Right ventricle myocardium superior (tissue), 1 donor: ENCODE data around the gene KLHL17. TPM values are rescaled to one million over a fixed set of nuclear protein-coding genes. Genes with fewer than 3 reads are reported as not detected.

Experiments used
- ATAC-seq: fragments of 200-7000 bp; cut with Tn5 transposase; one replicate; pipeline ENCODE4 v1.9.1; 2020; ENCODE audit warnings: mild to moderate bottlenecking; ENCODE audit not compliant: poor library complexity
- DNase-seq: peaks from one replicate; pipeline ENCODE4 v3.0.0-alpha.2; 2020
- intact Hi-C: fragments of 100-400 bp; cut with DNase I; formaldehyde crosslinking; loops from one replicate; pipeline ENCODE4 v1.11.2; 2022
- total RNA-seq: library from RNA; stranded (reverse); fragmentation: NEBNext Ultra II Directional; extraction: Animal tissue kit (Norgen Biotek cat#: 25700); gene quantifications from one replicate; pipeline ENCODE4 v1.2.1, GENCODE V29; 2021
- donor health status: DM: no; HTN: yes; CAD: no; lungs with severe emphysema.

Gene KLHL17
- total RNA-seq, 1 donor from 2014 or later, result 5.6 TPM

DNA sequence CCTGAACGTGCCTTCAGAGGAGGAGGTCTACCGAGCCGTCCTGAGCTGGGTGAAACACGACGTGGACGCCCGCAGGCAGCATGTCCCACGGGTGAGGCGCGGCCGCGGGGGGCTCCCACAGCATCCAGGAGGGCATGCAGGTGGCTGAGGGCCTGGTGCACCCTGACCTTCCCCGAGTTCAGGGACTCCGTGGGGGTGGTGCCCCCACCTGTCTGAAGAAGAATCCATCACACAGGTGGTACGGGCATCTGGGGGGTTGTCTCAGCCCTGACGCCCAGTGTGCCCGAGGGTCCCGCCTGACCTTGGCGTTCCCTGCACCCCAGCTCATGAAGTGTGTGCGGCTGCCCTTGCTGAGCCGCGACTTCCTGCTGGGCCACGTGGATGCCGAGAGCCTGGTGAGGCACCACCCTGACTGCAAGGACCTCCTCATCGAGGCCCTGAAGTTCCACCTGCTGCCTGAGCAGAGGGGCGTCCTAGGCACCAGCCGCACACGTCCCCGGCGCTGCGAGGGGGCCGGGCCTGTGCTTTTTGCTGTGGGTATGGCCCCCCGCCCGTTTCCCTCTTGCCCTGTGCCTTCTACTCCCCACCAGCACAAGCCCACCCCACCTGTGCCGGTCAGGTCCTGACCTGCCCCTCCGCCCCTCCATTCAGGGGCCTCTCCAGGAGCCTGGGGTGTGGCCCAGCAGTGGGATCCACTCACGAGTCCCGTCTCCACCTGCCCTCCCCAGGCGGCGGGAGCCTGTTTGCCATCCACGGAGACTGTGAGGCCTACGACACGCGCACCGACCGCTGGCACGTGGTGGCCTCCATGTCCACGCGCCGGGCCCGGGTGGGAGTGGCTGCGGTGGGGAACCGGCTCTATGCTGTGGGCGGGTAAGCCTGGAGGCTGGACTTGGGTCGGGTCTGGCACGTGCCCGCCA is 2.3 kb downstream of the KLHL17 start:
- DNase-seq, result no peak

DNA sequence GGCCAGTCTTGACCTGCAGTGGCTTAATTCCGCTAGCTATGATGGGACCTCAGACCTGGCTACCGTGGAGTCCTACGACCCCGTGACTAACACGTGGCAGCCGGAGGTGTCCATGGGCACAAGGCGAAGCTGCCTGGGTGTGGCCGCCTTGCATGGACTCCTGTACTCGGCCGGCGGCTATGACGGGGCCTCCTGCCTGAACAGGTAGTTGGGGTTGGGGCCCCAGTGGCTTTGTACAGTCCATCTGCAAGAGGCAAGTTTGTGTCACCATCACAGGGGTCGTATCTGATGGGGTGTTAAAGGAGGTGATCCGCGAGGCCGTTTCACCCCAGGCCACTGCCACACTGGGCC is 2.9 kb downstream of the KLHL17 start:
- intact Hi-C loops, result no loop called here
- DNase-seq, result no peak
- ATAC-seq, result no peak

More for the DNA sequence above, 2.3 kb downstream of the KLHL17 start:
- intact Hi-C loops, result no loop called here
- no peak for ATAC-seq

DNA sequence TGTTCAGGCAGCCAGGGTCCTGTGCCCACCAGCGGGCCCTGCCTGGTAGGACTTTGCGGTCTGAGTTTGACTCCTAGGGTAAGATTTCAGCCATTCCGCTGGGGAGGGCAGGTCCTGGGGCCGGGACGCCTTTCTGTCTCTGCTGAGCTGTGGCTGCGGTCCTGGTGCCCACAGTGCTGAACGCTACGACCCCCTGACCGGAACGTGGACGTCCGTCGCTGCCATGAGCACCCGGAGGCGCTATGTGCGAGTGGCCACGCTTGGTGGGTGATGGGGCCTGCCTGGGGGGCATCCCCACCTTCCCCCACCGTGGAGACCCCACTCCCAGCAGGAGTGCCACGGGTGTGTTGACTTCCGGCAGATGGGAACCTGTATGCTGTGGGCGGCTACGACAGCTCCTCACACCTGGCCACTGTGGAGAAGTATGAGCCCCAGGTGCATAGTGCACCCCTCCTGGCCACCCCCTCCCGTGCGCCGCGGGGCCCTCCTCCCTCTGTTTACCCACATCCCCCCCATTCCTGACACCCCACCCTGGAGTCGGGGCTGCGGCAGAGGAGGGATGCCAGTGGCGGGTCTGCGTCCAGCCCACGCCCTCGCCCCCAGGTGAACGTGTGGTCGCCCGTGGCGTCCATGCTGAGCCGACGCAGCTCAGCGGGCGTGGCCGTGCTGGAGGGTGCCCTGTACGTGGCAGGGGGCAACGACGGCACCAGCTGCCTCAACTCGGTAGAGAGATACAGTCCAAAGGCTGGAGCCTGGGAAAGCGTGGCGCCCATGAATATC is 3.6 kb downstream of the KLHL17 start:
- DNase-seq (no peak), ATAC-seq (no peak)
- intact Hi-C loops, result no loop called here

DNA sequence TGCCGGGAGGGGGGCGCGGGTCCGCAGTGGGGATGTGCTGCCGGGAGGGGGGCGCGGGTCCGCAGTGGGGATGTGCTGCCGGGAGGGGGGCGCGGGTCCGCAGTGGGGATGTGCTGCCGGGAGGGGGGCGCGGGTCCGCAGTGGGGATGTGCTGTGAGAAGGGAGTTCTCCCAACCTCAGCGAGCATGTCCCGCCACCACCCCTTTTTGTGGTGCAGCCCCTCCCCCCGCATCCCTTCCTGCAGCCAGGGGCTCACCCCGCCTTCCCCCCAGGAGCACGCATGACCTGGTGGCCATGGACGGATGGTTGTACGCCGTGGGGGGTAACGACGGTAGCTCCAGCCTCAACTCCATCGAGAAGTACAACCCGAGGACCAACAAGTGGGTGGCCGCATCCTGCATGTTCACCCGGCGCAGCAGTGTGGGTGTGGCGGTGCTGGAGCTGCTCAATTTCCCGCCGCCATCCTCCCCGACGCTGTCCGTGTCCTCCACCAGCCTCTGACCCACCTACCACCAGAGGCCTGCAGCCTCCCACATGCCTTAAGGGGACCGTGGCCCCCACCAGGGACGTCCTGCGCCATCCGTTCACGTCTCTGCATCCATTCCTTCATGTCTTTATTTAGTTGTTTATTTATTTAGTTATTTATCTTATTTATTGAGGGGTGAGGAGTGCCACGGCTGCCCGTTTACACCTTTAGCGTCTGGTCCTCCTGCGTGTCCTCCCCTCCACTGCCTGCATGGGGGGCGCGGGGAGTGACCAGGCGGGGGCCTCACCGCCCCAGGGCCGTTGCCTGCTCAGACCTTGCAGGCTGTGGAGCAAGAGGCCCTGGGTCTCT is 4.5 kb downstream of the KLHL17 start:
- intact Hi-C loops, result no loop called here
- DNase-seq, result no peak
- ATAC-seq, result no peak

DNA sequence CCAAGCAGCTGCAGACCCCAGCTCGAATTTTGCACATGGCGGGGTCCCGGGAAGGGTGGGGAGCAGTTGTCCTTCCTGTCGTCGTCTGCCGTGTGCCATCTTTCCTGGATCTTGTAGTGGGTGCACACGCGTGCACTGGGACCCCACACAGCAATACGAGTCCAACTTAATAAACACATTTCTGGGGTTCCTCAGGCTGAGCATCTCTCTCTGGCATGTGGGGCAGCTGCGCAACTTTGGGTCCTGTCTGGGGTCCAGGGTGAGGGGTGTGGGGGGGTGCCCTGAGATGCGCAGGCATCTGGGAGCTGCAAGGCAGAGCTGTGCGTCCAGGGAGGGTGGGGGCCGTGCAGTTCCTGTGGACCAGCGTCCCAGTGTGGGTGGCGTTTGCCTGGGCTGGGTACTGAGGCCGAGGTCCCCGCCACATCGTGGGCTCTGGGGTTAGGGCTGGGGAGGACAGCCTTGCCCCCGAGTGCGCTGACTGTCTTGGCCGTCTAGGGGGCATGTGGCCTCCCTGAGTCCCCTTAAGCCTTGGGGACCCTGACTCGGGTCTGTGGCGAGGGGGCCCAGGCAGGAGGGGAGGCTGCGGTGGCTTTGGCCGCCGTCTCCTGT is 5.2 kb downstream of the KLHL17 start:
- no peak for DNase-seq
- no peak for ATAC-seq
- intact Hi-C loops, result no loop called here

DNA sequence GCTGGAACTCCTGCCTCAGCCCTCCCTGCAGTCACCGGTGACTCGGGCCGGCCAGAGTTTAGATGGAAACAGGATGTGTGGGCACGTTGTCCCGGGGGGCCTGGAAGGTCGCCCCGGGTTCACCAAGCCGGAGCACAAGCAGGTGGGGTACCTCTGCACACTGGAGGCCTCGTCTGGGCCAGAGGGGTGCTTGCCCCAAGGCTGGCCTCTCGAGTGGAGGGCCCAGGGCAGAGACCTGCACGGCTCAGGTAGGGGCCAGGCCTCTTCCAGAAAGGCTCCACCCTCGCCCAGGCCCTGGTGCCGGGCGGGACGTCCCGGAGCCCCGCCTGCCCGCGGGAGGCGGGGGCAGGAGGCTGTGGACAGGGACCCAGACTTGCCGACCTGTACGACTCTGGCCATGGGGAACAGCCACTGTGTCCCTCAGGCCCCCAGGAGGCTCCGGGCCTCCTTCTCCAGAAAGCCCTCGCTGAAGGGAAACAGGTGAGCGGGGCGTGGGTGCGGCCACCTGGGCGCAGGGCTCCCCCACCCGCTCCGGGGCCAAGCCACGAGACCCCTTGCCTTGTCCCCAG is 5.8 kb downstream of the KLHL17 start, which contains the start of gene PLEKHN1:
TSS of gene PLEKHN1 (plus strand) at position 348 of the 569 bp plus-strand sequence. CDS start at position 398, 50 bp downstream.
- DNase-seq (no peak), ATAC-seq (peak; percentile 7)
- intact Hi-C loops, result no loop called here

DNA sequence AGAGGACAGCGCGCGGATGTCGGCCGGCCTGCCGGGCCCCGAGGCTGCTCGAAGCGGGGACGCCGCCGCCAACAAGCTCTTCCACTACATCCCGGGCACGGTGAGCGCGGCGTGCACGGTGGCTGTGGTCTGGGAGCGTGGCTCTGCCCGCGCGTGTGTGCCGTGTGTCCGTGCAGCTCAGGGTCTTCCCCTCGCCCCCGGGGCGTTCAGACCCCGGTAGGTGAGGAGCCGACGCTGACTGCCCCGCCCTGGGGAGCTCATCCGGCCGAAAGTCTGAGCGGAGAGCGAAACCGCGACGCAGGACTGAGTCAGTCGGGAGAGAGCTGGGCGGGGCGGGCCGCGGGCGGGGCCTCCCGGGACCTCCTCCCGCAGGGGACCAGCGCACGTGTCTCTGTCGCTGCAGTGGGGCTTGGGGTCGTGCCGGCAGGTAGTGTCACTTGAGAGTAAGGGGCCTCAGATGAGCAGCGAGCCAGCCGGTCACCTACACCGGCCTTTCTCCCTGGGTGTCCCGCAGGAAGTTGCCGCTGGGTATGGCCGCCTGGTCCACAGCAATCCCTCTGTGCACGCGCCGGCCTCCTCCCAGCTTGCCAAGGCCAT is 6.4 kb downstream of the KLHL17 start:
- ATAC-seq (peak; percentile 58), DNase-seq (peak; percentile 83)
- intact Hi-C loops, result no loop called here

DNA sequence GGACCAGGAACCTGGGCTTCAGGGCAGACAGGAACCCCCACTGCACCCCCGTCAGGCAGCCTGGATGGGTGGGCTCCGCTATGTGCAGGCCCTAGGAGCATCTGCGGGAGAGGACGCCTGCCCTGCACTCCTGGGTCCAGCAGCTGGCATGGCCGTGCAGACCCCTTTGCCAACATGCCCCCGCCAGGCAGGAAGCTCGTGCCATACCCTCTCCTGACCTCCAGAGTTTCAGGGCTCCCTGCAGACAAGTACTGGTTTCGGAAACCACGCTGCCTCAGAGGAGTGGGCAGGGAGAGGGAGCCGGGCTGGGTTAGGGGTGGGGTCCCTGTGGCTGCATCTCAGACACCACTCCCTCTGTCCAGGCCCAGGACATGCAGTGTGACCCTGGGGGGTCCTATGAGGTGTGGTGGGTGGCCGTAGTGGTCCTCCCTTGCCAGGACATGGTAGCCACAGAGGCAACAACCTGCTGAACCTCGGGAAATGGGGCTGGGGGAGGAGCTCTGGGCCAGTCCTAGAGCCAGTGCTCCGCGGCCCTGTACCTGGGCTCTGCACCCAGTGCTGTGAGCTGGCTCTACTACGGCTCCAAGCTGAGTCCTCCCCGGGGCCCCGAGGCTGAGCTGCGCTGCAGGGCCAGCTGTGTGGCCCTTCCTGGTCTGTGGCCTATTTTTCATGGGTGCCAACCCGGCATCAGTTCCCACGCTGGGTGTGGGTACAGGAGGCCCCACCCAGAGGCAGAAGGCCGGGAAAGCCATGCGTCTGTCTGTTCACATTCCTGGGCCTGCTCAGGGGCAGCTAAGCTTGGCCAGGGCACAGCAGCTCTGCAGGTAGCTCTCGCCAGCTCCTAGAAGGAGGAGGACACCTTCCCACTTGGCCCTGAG is 7.3 kb downstream of the KLHL17 start:
- intact Hi-C loops, result no loop called here
- DNase-seq, result no peak
- no peak for ATAC-seq

DNA sequence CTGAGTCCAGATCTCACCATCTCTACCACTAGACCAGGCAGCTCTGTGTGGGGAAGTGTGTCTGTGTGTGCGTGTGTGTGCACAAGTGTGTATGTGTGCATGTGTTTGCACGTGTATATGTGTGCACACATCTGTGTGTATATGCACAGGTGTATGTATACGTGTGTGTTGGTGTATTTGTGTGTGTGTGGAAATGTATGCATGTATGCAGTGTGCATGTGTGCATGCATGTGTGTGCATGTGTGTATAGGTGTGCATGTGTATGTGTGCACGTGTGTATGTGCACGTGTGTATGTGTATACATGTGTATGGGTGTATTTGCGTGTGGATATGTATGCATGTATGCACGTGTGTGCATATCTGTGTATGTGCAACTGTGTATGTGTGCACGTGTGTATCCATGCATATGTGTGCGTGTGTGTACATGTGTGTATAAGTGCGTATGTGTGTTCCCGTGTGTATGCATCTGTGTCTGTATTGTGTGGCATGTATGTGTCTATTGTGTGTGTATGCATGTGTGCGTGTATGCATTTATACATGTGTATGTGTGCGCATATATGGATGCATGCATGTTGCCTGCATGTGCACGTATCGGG is 9.0 kb downstream of the KLHL17 start:
- no peak for ATAC-seq
- intact Hi-C loops, result no loop called here
- no peak for DNase-seq

DNA sequence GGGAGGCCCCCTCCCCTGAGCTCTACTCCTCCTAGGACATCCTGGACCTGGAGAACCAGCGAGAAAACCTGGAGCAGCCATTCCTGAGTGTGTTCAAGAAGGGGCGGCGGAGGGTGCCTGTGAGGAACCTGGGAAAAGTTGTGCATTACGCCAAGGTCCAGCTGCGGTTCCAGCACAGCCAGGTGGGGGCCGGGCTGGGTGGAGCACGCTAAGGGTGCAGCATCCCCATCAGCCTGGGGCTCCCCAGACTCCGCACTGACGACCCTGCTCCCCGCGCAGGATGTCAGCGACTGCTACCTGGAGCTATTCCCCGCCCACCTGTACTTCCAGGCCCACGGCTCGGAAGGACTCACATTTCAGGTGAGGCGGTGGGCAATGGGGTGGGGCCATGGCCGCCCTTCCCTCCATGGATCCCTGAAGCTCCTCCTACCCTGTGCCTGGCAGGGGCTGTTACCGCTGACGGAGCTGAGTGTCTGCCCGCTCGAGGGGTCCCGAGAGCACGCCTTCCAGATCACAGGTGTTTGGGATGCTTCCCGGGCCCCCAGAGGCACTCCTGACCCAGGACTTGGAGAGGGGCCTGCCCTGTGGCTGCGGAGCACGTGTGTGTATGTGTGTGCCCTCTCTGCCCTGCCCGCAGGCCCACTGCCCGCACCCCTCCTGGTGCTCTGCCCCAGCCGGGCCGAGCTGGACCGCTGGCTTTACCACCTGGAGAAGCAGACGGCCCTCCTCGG is 10.0 kb downstream of the KLHL17 start:
- DNase-seq (no peak), ATAC-seq (no peak)
- intact Hi-C loops, result no loop called here

DNA sequence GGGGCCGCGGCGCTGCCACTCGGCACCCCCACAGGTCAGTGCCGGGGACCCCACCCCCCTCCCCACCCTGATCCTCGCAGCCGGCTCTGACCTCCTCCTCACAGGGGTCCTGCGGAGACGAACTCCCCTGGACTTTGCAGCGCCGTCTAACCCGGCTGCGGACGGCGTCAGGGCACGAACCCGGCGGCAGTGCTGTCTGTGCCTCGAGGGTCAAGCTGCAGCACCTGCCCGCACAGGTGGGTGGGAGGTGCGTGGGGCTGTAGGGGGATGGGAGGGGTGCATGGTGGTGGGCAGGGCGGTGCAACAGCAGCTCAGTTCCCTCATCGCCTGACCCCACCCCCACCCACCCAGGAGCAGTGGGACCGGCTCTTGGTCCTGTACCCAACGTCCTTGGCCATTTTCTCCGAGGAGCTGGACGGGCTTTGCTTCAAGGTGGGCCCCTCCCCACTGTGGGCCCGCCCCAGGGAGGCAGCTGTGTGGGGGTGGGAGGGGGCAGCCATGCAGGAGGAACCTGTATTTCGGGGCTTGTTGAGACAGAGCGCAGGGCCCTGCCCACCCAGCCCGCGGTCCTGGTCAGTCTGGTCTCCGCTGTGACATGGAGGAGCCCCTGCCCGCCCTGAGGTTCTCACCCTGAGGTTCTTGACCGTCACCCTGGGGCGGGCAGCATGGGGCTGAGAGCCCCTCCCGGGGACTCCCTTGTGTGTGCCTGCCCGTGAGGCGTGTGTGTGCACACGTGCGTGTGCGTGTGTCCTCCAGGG is 10.8 kb downstream of the KLHL17 start:
- no peak for ATAC-seq
- intact Hi-C loops, result no loop called here
- DNase-seq, result no peak

DNA sequence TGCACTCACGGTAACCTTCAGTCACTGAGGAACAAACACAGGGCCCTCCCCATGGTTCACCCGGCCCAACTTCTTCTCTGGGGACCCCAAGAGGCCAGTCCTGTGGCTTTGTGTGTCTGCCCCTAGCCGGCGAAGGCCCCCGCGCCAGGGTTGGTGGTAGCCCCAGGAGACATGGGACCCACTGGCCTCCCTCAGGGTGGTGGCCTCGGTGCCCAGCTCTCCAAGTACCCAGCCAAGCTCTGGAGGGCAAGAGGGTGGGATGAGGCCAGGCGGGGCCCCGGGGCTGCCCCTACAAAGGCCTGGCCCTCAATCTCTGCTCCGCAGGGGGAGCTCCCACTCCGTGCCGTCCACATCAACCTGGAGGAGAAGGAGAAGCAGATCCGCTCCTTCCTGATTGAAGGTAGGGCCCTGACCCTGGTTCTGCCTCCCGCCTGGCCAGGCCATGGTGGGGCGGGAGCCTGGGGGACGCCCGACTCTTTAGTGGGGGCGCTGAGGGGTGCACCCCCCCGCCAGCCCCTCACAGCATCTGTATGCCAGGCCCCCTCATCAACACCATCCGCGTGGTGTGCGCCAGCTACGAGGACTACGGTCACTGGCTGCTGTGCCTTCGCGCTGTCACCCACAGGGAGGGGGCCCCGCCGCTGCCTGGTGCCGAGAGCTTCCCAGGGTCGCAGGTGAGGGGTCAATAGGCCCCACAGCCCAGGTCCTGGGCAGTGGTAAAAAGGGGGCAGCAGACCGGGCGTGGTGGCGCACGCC is 11.5 kb downstream of the KLHL17 start:
- DNase-seq (no peak), ATAC-seq (no peak)
- intact Hi-C loops, result no loop called here

DNA sequence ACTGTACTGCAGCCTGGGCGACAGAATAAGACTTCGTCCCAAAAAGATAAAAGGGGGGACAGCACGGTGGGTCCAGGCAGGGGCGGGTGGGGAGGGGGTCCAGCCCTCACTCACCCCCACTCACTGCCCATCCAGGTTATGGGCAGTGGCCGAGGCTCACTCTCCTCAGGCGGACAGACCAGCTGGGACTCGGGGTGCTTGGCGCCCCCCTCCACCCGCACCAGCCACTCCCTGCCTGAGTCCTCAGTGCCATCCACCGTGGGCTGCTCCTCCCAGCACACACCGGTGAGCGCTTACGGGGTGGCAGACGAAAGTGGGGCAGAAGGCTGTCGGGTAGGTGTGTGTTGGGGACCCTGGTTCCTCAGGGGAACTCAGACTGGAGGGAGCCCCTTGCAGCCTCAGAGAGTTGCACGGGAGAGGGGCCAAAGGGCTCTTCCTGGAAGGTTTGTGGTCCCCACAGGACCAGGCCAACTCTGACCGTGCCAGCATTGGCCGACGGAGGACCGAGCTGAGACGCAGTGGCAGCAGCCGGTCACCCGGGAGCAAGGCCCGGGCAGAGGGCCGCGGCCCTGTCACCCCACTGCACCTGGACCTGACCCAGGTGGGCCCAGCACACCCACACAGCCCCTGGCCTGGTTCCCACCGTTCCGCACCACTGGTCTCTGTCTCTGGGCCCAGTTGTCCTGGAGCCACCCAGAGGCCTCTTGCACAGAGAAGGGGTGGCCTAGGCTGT is 12.5 kb downstream of the KLHL17 start:
- DNase-seq (no peak), ATAC-seq (peak; percentile 11)
- intact Hi-C loops, result no loop called here
